ENCODE measurements around the gene CRTC3.
"Not testable (repeated sequence)": the region's sequence is repeated elsewhere in the genome, so short reads cannot be mapped to it uniquely, and the experiment has no call there.

The CRTC3 gene

DNA sequence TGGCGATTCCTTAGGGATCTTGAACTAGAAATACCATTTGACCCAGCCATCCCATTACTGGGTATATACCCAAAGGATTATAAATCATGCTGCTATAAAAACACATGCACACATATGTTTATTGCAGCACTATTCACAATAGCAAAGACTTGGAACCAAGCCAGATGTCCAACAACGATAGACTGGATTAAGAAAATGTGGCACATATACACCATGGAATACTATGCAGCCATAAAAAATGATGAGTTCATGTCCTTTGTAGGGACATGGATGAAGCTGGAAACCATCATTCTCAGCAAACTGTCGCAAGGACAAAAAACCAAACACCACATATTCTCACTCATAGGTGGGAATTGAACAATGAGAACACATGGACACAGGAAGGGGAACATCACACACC lies 107.3 kb downstream of the CRTC3 start:
- H3K9me3 ChIP-seq (ENCODE audit: low read length); H3K4me3 ChIP-seq (ENCODE audit: low read length); H2AFZ ChIP-seq (ENCODE audit: low read depth, low read length); H3K4me1 ChIP-seq (ENCODE audit: insufficient read depth, low read length); H3K27me3 ChIP-seq (ENCODE audit: insufficient read depth, low read length): not testable (repeated sequence)
- peaks cover 54% of the 10 kb centered on the region for H3K36me3 ChIP-seq (ENCODE audit: insufficient read depth, low read length)

DNA sequence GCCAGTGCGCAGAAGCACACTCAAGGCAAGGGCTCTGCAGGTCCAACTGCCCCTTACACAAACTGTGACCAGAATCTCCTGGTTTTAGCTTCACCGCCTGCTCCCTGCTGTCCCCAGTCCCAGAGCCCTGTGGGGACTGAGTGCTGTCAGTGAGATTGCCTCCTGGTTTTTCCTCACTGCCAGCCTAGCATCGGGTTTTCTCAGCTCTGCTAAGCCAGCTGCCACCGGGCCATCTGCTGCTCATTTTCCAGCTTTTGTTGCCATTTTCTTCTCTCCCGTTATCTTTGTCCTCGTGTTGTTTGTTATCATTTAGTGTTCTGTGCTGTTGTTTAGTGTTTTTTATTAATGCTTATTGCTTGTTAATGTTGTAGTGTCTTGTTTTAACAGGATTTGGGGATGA lies 108.0 kb downstream of the CRTC3 start:
- Histone ChIP-seq H3K9me3 (ENCODE audit: low read length) (peaks cover 7% of the 10 kb centered on the region), H3K27me3 (ENCODE audit: insufficient read depth, low read length) (no peaks in the 10 kb centered on the region), H3K4me1 (ENCODE audit: insufficient read depth, low read length) (no peaks in the 10 kb centered on the region), H3K4me3 (ENCODE audit: low read length) (no peak overlapping the region), H2AFZ (ENCODE audit: low read depth, low read length) (no peak overlapping the region), H3K36me3 (ENCODE audit: insufficient read depth, low read length) (peaks cover 56% of the 10 kb centered on the region)

DNA sequence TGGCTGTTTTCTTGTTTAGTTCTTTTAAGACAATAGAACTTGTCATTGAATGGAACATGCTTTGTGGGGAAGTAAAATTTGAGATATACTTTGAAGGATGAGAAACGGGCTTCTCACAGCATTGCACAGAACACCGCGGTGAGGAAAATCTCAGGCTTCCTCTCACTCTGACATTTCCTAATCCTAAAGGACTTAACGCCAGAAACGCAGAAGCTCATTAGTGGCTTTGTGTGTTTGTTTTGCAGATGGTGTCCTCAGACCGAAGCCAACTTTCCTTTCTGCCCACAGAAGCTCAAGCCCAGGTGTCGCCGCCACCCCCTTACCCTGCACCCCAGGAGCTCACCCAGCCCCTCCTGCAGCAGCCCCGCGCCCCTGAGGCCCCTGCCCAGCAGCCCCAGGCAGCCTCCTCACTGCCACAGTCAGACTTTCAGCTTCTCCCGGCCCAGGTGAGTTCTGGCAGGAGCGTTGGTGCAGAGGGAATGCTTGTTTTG lies 108.5 kb downstream of the CRTC3 start:
- Histone ChIP-seq H3K36me3 (ENCODE audit: insufficient read depth, low read length) (peaks cover 56% of the 10 kb centered on the region), H2AFZ (ENCODE audit: low read depth, low read length) (no peak overlapping the region), H3K4me3 (ENCODE audit: low read length) (no peak overlapping the region), H3K27me3 (ENCODE audit: insufficient read depth, low read length) (no peaks in the 10 kb centered on the region), H3K9me3 (ENCODE audit: low read length) (peaks cover 7% of the 10 kb centered on the region), H3K4me1 (ENCODE audit: insufficient read depth, low read length) (no peaks in the 10 kb centered on the region)

DNA sequence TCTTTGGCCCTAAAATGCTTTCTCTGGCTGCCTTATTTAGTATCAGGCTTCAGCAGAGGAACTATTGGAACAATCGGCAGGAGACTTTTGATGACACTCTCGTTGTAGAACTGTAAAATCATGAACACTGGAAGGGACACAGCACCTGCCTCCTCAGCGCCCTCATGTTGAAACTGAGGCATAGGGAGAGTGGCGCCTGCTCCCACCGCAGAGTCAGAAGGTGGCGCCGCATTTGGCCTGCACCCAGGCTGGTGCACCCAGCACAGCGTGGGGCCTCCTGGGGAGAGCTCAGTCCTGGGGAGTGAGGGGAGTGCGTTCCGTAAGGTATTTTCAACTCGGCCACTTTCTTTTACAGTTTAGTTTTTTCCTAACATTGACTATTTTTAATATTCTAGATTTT lies 109.2 kb downstream of the CRTC3 start:
- peaks cover 53% of the 10 kb centered on the region for H3K36me3 ChIP-seq (ENCODE audit: insufficient read depth, low read length)
- H3K9me3 ChIP-seq (ENCODE audit: low read length): peaks cover 7% of the 10 kb centered on the region
- no peak overlapping the region for H2AFZ ChIP-seq (ENCODE audit: low read depth, low read length)
- no peaks in the 10 kb centered on the region for H3K4me1 ChIP-seq (ENCODE audit: insufficient read depth, low read length)
- no peak overlapping the region for H3K4me3 ChIP-seq (ENCODE audit: low read length)
- no peaks in the 10 kb centered on the region for H3K27me3 ChIP-seq (ENCODE audit: insufficient read depth, low read length)

DNA sequence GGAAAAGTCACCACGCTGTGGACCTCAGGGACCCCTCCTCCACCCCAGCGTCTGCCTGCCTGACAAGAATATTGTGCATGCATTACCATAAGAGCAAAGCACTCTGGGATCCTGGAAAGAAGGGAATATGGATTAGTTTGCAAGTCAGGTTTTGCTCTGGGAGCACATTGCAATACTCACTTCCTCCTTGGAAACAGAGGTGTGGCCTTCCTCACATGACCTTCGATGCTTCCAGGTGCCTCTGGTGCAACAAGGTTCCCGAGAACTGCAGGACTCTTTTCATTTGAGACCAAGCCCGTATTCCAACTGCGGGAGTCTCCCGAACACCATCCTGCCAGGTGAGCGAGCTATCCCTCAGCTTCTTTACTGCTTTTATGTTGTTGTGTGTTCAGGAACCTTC lies 111.1 kb downstream of the CRTC3 start:
- Histone ChIP-seq H2AFZ (ENCODE audit: low read depth, low read length) (no peak overlapping the region), H3K36me3 (ENCODE audit: insufficient read depth, low read length) (peaks cover 49% of the 10 kb centered on the region), H3K4me3 (ENCODE audit: low read length) (no peak overlapping the region), H3K27me3 (ENCODE audit: insufficient read depth, low read length) (no peaks in the 10 kb centered on the region), H3K4me1 (ENCODE audit: insufficient read depth, low read length) (no peaks in the 10 kb centered on the region), H3K9me3 (ENCODE audit: low read length) (peaks cover 2% of the 10 kb centered on the region)

DNA sequence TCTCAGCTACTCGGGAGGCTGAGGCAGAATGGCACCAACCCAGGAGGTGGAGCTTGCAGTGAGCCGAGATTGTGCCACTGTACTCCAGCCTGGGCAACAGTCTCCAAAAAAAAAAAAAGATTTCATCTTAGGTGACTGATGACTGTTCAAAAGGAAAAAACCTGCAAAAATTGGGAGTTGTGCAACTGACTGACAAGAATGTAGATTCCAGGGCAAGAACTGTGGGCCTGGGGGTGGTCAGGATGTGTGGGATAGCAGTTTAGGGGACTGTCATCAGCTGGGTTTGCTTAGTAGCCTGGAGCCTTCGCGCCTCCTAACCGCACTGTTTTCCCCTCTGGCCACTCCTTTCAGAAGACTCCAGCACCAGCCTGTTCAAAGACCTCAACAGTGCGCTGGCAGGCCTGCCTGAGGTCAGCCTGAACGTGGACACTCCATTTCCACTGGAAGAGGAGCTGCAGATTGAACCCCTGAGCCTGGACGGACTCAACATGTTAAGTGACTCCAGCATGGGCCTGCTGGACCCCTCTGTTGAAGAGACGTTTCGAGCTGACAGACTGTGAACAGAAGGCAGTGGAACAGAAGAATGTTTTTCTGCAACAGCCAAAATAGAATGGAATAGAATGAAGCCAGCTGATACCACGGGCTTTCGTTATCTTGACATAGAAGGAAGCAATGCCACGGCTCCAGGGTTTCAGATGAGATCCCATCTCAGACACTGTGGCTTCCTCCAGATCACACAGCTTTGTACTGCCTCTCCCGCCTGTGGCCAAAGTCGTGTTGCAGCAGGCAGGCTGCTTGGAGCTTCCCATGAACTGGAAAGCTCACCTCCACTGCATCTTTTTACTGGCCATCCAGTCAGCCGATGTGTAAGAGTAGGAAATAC lies 112.1 kb downstream of the CRTC3 start:
- H3K9me3 ChIP-seq (ENCODE audit: low read length): peaks cover 2% of the 10 kb centered on the region
- H2AFZ ChIP-seq (ENCODE audit: low read depth, low read length): no peak overlapping the region
- no peak overlapping the region for H3K4me3 ChIP-seq (ENCODE audit: low read length)
- H3K4me1 ChIP-seq (ENCODE audit: insufficient read depth, low read length): no peaks in the 10 kb centered on the region
- no peaks in the 10 kb centered on the region for H3K27me3 ChIP-seq (ENCODE audit: insufficient read depth, low read length)
- H3K36me3 ChIP-seq (ENCODE audit: insufficient read depth, low read length): peaks cover 49% of the 10 kb centered on the region

DNA sequence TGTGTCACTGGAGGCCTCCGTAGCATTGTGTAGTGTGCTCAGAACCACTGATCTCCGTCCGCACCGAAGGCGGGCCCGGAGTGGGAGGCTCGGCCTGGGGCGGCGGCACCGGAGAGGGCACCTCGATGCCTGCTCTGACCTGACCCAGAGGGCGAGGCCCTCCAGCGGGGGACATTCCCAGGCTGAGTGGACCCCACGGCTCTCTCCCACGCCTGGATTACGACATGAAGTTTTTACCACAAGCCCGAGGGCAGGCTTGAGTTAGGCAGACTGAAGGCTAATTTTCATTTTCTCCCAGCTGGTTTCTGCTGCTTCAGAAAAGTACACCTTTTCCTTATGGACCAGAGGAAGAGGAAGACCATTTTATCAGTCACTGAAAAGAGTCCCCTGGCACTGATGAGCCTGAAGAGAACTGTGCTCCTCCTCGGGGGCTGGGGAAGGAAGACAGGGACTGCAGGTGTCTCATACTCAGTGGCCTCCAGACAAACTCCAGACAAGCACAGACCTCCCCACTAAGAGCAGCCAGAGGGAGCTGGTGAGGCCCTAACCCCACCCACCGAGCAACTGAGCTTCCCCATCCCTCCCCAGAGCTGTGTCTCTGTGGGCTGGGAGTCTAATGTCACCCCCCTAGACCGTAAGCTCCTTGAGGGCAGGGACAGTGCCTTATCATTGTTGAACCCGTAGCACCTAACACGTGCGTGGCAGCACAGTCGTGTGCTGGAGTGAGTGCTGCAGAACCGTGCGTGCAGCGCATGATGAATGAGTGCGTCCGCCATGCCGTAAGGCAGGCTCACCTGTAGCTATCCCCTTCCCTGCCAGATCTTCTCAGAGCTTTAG lies 113.0 kb downstream of the CRTC3 start:
- H3K4me3 ChIP-seq (ENCODE audit: low read length): no peak overlapping the region
- no peak overlapping the region for H2AFZ ChIP-seq (ENCODE audit: low read depth, low read length)
- peaks cover 2% of the 10 kb centered on the region for H3K9me3 ChIP-seq (ENCODE audit: low read length)
- H3K27me3 ChIP-seq (ENCODE audit: insufficient read depth, low read length): no peaks in the 10 kb centered on the region
- peaks cover 48% of the 10 kb centered on the region for H3K36me3 ChIP-seq (ENCODE audit: insufficient read depth, low read length)
- no peaks in the 10 kb centered on the region for H3K4me1 ChIP-seq (ENCODE audit: insufficient read depth, low read length)

DNA sequence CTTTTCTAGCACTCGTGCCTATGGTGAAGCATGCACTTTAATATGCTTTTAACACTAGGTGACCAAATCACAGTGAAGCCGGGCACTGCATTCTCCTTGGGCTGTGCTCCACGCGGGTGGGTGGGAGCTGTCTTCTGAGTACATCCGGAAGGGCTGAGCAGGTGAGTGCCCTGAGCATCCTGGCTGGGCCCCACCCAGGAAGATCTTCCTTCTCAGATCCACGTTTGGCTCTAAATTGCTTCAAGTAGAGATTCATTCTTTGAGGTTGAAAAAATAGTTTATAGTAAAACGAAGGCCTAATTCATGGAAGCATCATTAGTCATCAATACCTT lies 113.5 kb downstream of the CRTC3 start:
- no peaks in the 10 kb centered on the region for H3K27me3 ChIP-seq (ENCODE audit: insufficient read depth, low read length)
- H3K4me1 ChIP-seq (ENCODE audit: insufficient read depth, low read length): peaks cover 1% of the 10 kb centered on the region
- H2AFZ ChIP-seq (ENCODE audit: low read depth, low read length): no peak overlapping the region
- H3K9me3 ChIP-seq (ENCODE audit: low read length): peaks cover 2% of the 10 kb centered on the region
- H3K4me3 ChIP-seq (ENCODE audit: low read length): no peak overlapping the region
- peaks cover 43% of the 10 kb centered on the region for H3K36me3 ChIP-seq (ENCODE audit: insufficient read depth, low read length)

DNA sequence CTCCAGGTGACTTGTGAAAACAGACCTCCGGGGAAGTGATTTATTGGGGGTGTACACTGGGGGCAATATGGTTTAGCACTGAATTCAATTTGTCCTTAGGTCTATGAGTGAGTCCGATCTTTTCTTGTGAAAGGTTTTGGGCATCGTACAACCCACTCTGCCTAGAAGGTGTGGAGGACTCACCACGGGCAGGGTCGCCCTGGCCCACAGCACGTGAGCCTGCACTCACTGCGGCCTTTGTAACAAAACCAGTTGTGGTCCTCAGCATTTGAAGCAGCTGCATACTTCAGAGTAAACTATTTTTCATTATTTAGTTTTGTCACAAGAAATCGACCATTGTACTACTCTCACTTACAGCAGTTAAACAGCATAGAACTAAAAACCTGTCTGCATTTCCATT lies 114.8 kb downstream of the CRTC3 start:
- Histone ChIP-seq H3K9me3 (ENCODE audit: low read length) (peaks cover 2% of the 10 kb centered on the region), H2AFZ (ENCODE audit: low read depth, low read length) (no peak overlapping the region), H3K27me3 (ENCODE audit: insufficient read depth, low read length) (no peaks in the 10 kb centered on the region), H3K4me1 (ENCODE audit: insufficient read depth, low read length) (peaks cover 6% of the 10 kb centered on the region), H3K36me3 (ENCODE audit: insufficient read depth, low read length) (peaks cover 34% of the 10 kb centered on the region), H3K4me3 (ENCODE audit: low read length) (no peak overlapping the region)

DNA sequence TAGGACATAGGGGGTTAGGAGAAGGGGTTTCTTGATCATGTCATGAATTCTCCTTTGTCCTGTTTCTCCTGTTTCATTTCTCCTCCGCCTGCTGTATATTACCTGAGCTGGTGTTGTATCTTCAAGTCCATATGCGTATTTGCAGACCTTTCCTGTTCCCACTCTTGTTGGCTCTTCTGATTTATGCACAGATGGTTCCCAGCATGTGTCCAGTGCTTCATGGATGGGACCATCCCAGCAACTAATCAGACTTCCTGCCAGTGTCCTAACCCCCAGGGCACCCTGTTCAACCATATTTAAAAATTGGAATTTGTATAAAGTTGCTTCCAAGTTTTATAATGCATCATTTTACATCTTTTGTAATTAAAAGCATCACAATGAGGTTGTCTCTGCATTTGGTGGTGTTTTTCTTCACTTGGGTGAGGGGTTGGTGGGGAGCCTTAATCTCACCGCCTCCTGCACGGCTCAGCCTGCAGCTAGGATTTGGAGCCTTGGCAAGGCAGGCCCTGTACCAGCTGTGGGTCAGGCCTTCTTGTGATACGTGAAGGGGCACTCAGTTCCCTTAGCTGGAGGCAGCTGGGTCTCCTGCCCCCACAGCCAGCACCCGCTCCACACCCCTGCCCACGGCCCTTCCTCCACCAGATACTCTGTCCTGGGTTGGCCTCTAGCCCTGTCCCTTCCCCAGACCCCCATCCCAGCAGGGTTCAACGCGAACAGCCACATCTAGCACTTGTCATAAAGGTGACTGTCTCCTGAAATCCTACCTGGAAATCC lies 115.4 kb downstream of the CRTC3 start:
- Histone ChIP-seq H3K36me3 (ENCODE audit: insufficient read depth, low read length) (peaks cover 32% of the 10 kb centered on the region), H3K9me3 (ENCODE audit: low read length) (peaks cover 2% of the 10 kb centered on the region), H3K4me1 (ENCODE audit: insufficient read depth, low read length) (peaks cover 6% of the 10 kb centered on the region), H3K4me3 (ENCODE audit: low read length) (no peak overlapping the region), H2AFZ (ENCODE audit: low read depth, low read length) (no peak overlapping the region), H3K27me3 (ENCODE audit: insufficient read depth, low read length) (no peaks in the 10 kb centered on the region)

DNA sequence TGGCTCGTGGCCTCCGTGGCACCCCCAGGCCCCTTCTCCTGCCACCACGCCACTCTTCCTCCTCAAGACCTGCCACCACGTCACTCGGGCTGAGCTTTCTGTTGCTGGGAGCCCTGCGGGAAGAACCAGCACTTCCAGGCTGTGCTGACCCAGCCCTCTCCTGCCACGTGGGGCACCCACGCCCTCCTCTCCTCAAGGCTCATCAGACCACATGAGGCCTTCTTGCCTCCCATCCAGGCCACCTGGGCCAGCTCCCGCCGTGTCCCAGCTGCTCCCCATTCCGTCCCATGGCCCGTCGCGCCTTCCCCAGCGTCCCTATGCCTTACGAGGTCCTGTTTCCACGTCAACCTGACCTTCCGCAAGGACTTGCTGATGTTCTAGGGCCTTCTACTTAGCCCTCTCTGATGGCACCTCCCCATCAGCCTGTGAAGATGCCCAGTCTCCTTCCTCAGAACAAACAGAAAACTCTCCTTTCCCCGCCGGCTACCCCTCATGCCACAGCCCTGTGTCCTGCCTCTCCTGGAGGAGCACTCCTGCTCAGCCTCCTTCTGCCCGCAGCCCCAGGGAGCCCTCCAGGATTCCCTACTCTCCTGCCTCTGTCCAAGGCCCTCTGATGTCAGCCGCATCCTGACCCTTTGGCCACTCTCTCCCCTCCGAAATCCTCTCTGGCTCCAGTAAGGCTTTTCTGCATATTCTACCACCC lies 116.3 kb downstream of the CRTC3 start:
- H3K4me3 ChIP-seq (ENCODE audit: low read length): no peak overlapping the region
- no peak overlapping the region for H2AFZ ChIP-seq (ENCODE audit: low read depth, low read length)
- H3K4me1 ChIP-seq (ENCODE audit: insufficient read depth, low read length): peaks cover 6% of the 10 kb centered on the region
- H3K36me3 ChIP-seq (ENCODE audit: insufficient read depth, low read length): peaks cover 24% of the 10 kb centered on the region
- H3K9me3 ChIP-seq (ENCODE audit: low read length): peaks cover 2% of the 10 kb centered on the region
- no peaks in the 10 kb centered on the region for H3K27me3 ChIP-seq (ENCODE audit: insufficient read depth, low read length)

DNA sequence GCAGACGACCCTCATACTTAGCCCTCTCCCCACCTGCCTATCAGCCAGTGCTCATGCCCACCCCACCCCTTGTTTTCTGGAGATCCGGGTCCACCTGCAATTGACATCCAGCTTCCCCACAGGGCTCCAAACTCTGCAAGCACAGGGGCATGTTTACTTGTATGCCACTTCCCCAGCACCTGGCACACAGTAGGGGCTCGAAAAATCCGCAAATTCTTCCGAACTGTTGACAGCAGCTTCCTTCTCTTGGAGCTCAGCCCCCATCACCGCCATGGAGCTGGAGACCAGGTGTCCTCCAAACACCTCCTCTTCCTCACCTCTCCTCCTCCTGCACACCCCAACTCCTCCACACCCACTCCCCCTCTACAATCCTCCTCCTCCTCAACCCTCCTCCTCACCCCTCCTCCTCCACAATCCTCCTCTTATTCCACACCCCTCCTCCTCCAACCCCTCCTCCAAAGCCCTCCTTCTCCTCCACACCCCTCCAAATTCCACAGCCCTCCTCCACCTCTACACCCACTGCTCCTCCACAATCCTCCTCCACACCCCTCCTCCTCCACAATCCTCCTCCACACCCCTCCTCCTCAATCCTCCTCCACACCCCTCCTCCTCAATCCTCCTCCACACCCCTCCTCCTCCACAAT lies 117.1 kb downstream of the CRTC3 start:
- H3K4me3 ChIP-seq (ENCODE audit: low read length): no peak overlapping the region
- H3K27me3 ChIP-seq (ENCODE audit: insufficient read depth, low read length): no peaks in the 10 kb centered on the region
- H3K36me3 ChIP-seq (ENCODE audit: insufficient read depth, low read length): peaks cover 19% of the 10 kb centered on the region
- no peak overlapping the region for H2AFZ ChIP-seq (ENCODE audit: low read depth, low read length)
- peaks cover 6% of the 10 kb centered on the region for H3K4me1 ChIP-seq (ENCODE audit: insufficient read depth, low read length)
- peaks cover 2% of the 10 kb centered on the region for H3K9me3 ChIP-seq (ENCODE audit: low read length)

All from neuron (in vitro differentiated cells).